ENCODE measurements around the gene MAP3K6.

MAP3K6 gene

DNA sequence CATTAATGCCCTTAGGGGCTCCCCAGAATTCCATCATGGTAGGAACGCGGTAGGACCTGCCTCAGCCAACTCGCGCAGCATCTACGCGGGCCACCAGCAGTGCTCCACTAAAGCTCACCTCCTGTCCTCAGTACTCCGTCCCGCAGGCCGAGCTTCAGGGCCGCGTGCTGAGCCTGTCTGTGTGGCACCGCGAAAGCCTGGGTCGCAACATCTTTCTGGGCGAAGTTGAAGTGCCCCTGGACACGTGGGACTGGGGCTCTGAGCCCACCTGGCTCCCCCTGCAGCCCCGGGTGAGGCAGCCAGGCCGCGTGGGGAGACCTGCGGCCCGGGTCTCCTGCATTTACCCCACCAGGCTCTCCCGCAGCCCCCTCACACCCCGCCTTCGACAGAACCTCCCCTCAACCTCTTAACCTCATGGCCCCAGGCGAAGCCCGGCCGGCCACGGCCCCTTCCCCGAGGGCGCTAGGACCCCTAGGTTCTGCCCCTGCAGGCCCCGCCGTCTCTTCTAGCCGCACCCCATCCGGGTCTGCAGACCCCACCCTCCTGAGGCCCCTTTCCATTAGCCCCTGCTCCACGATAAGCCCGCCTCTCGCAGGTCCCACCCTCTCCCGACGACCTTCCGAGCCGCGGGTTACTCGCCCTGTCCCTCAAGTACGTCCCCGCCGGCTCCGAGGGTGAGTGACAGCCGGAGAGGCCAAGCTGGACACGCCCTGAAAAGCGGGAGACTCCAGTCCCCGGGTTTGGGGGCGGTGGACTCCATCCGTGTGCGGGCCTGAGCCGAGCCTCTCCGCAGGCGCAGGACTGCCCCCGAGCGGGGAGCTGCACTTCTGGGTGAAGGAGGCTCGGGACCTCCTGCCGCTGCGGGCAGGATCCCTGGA lies 15.9 kb downstream of the MAP3K6 start:
- Histone ChIP-seq H4K20me1 (ENCODE audit: insufficient read depth, low read length) (no peaks in the 10 kb centered on the region), H3K9me2 (replicated peaks; ENCODE audit: insufficient read depth, low read length) (no peaks in the 10 kb centered on the region), H3K27me3 (replicated peaks; ENCODE audit: insufficient read depth, low read length) (no peaks in the 10 kb centered on the region), H3K27ac (ENCODE audit: low read length) (no peak overlapping the region), H3F3A (ENCODE audit: insufficient read depth, low read length) (no peaks in the 10 kb centered on the region), H3K9me3 (replicated peaks; ENCODE audit: insufficient read depth, low read length) (no peaks in the 10 kb centered on the region), H3K4me3 (ENCODE audit: low read length) (no peak overlapping the region), H3K4me1 (ENCODE audit: low read length) (no peaks in the 10 kb centered on the region), H3K9ac (ENCODE audit: low read length) (no peak overlapping the region), H3K79me2 (ENCODE audit: low read length) (no peaks in the 10 kb centered on the region), H3K36me3 (replicated peaks; ENCODE audit: insufficient read depth, low read length) (no peaks in the 10 kb centered on the region), H3K4me2 (ENCODE audit: low read depth, low read length) (no peak overlapping the region), H2AFZ (ENCODE audit: low read length) (no peak overlapping the region)
- DNase-seq: no peak
- TF ChIP-seq, protein P1, sequence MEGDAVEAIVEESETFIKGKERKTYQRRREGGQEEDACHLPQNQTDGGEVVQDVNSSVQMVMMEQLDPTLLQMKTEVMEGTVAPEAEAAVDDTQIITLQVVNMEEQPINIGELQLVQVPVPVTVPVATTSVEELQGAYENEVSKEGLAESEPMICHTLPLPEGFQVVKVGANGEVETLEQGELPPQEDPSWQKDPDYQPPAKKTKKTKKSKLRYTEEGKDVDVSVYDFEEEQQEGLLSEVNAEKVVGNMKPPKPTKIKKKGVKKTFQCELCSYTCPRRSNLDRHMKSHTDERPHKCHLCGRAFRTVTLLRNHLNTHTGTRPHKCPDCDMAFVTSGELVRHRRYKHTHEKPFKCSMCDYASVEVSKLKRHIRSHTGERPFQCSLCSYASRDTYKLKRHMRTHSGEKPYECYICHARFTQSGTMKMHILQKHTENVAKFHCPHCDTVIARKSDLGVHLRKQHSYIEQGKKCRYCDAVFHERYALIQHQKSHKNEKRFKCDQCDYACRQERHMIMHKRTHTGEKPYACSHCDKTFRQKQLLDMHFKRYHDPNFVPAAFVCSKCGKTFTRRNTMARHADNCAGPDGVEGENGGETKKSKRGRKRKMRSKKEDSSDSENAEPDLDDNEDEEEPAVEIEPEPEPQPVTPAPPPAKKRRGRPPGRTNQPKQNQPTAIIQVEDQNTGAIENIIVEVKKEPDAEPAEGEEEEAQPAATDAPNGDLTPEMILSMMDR (IDR thresholded peaks at IDR 0.05; ENCODE audit: low read length): no peak
- TF ChIP-seq EZH2 (optimal IDR thresholded peaks at IDR 0.05; ENCODE audit: low read depth, low read length) (no peak), EZH2phosphoT487 (IDR thresholded peaks at IDR 0.05; ENCODE audit: low read length) (no peak)

DNA sequence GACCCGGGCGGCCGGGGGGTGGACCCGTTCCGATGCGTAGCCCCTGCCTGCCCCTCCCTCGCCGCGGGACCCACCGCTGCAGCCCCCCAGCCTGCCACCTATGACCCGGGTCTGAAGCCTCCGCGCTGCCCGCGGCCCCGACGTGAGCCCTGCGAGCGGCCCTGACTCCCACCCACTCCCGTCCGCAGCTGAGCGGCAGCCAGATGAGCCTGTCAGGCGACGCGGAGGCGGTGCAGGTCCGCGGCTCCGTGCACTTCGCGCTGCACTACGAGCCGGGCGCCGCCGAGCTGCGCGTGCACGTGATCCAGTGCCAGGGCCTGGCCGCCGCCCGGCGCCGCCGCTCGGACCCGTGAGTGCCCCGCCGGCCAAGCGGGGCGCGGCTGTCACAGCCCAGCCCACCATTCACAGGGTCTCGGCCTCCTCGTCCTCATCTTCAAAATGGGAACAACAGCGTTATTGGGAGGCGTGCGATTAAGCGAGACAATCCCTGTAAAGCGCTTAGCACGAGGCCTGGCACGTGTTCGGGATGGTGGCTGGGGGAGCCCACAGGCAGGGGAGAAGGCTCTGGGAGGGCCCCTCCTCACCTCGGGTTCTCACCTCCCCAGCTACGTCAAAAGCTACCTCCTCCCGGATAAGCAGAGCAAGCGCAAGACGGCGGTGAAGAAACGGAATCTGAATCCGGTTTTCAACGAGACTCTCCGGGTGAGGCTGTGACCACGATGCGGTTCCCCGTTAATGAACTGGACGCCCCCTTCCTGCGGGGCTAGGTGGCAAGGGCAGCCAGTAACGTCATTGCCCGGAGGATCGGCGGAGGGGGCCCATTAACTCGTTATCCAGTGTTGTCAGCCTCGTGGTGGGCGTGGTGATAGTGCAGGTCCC lies 16.7 kb downstream of the MAP3K6 start:
- peak overlapping the region; percentile 91 for H3K4me2 ChIP-seq (ENCODE audit: low read depth, low read length)
- DNase-seq: peak; percentile 18

DNA sequence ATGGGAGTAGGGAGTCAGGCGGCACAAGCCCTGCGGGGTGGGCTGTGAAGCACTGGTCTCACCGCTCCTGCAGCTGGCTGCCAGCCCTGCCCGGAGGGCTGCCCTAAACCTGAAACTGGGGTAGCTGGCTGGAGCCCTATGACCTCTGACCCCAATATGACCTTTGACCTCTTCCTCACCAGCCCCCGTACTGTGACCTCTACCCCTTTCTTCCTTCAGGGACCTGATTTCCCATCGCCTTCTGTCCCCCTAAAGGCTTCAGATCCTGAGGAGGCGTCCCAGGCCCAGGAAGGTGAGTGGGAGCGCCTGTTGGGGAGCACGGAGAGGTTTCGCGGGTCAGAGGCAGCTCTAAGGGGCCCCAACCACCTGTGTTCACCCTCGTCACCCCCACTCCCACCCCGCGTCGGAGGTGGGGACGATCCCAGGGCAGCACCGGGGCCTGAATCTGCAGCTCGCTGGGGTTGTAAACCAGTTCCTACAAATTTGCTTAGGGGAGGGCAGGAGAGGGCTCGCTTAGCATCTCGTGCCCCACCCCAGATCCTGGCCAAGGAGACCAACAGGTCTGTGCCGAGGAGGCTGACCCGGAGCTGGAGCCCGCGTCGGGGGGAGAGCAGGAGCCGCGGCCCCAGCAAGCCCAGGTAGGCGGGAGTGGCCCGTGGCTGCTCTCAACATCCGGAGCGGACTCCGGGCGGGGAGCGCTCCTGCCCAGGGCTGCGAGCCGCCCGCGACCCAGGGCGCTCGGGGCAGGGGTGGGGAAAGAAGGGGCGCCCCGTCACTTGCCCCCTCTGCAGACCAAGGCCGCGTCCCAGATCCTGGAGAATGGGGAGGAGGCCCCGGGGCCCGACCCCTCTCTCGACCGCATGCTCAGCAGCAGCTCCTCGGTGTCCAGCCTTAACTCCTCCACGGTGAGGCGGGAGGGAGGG lies 17.6 kb downstream of the MAP3K6 start:
- no peaks in the 10 kb centered on the region for H3K36me3 ChIP-seq (replicated peaks; ENCODE audit: insufficient read depth, low read length)
- H3K4me3 ChIP-seq (ENCODE audit: low read length): peak overlapping the region; percentile 65
- H3F3A ChIP-seq (ENCODE audit: insufficient read depth, low read length): no peaks in the 10 kb centered on the region
- no peaks in the 10 kb centered on the region for H3K79me2 ChIP-seq (ENCODE audit: low read length)
- H3K27me3 ChIP-seq (replicated peaks; ENCODE audit: insufficient read depth, low read length): no peaks in the 10 kb centered on the region
- peak overlapping the region; percentile 91 for H3K4me2 ChIP-seq (ENCODE audit: low read depth, low read length)
- H3K4me1 ChIP-seq (ENCODE audit: low read length): no peaks in the 10 kb centered on the region
- H3K27ac ChIP-seq (ENCODE audit: low read length): no peak overlapping the region
- H3K9me2 ChIP-seq (replicated peaks; ENCODE audit: insufficient read depth, low read length): no peaks in the 10 kb centered on the region
- TF ChIP-seq EZH2 (optimal IDR thresholded peaks at IDR 0.05; ENCODE audit: low read depth, low read length) (no peak), EZH2phosphoT487 (IDR thresholded peaks at IDR 0.05; ENCODE audit: low read length) (no peak)
- TF ChIP-seq, protein P1 (IDR thresholded peaks at IDR 0.05; ENCODE audit: low read length): no peak
- no peaks in the 10 kb centered on the region for H4K20me1 ChIP-seq (ENCODE audit: insufficient read depth, low read length)
- DNase-seq: peak; percentile 60
- H3K9ac ChIP-seq (ENCODE audit: low read length): peak overlapping the region; percentile 58; the same call in 1 of the 2 replicates
- peak overlapping the region; percentile 97 for H2AFZ ChIP-seq (ENCODE audit: low read length)
- no peaks in the 10 kb centered on the region for H3K9me3 ChIP-seq (replicated peaks; ENCODE audit: insufficient read depth, low read length)

More for the DNA sequence above, 16.7 kb downstream of the MAP3K6 start:
- no peaks in the 10 kb centered on the region for H3K36me3 ChIP-seq (replicated peaks; ENCODE audit: insufficient read depth, low read length)
- TF ChIP-seq, protein P1 (IDR thresholded peaks at IDR 0.05; ENCODE audit: low read length): no peak
- no peak for TF ChIP-seq EZH2 (optimal IDR thresholded peaks at IDR 0.05; ENCODE audit: low read depth, low read length)
- no peaks in the 10 kb centered on the region for H3K27me3 ChIP-seq (replicated peaks; ENCODE audit: insufficient read depth, low read length)
- peak overlapping the region; percentile 58; the same call in 1 of the 2 replicates for H3K9ac ChIP-seq (ENCODE audit: low read length)
- H3F3A ChIP-seq (ENCODE audit: insufficient read depth, low read length): no peaks in the 10 kb centered on the region
- H3K4me3 ChIP-seq (ENCODE audit: low read length): peak overlapping the region; percentile 65
- H3K27ac ChIP-seq (ENCODE audit: low read length): no peak overlapping the region
- H3K9me3 ChIP-seq (replicated peaks; ENCODE audit: insufficient read depth, low read length): no peaks in the 10 kb centered on the region
- no peaks in the 10 kb centered on the region for H4K20me1 ChIP-seq (ENCODE audit: insufficient read depth, low read length)
- no peaks in the 10 kb centered on the region for H3K79me2 ChIP-seq (ENCODE audit: low read length)
- no peaks in the 10 kb centered on the region for H3K4me1 ChIP-seq (ENCODE audit: low read length)
- peak overlapping the region; percentile 97 for H2AFZ ChIP-seq (ENCODE audit: low read length)
- no peaks in the 10 kb centered on the region for H3K9me2 ChIP-seq (replicated peaks; ENCODE audit: insufficient read depth, low read length)

Measured in MM.1S (cell line).